NCI-H1048 (cell line): ENCODE data around the gene NTN4.
"Not testable (repeated sequence)": the region's sequence is repeated elsewhere in the genome, so short reads cannot be mapped to it uniquely, and the experiment has no call there.

ENCODE experiments used
- DNase-seq: peaks from one replicate; lab custom pipeline; 2025; lab: John Stamatoyannopoulos, UW

Gene NTN4

GRCh38 chr12:95709152-95709551, 81.4 kb downstream of the NTN4 start:
- no peak for DNase-seq

- DNase-seq = no peak
Measured at GRCh38 chr12:95705143-95705542, 85.4 kb downstream of the NTN4 start.

- DNase-seq = no peak
Measured at GRCh38 chr12:95703986-95704385, 86.6 kb downstream of the NTN4 start.

GRCh38 chr12:95701722-95702418, 88.7 kb downstream of the NTN4 start:
- no peak for DNase-seq

GRCh38 chr12:95701275-95701674, 89.3 kb downstream of the NTN4 start:
- DNase-seq = no peak

- DNase-seq = no peak
Measured at GRCh38 chr12:95700316-95700785, 90.2 kb downstream of the NTN4 start.

GRCh38 chr12:95699579-95699978, 91.0 kb downstream of the NTN4 start:
- no peak for DNase-seq

GRCh38 chr12:95694136-95694535, 96.4 kb downstream of the NTN4 start:
- DNase-seq = no peak

GRCh38 chr12:95693689-95694088, 96.9 kb downstream of the NTN4 start:
- DNase-seq = no peak

GRCh38 chr12:95690861-95691635, 99.5 kb downstream of the NTN4 start:
- no peak for DNase-seq

- no peak for DNase-seq
Measured at GRCh38 chr12:95687937-95688336, 102.6 kb downstream of the NTN4 start.

GRCh38 chr12:95683418-95683817, 107.1 kb downstream of the NTN4 start:
- DNase-seq = no peak

GRCh38 chr12:95681210-95681765, 109.3 kb downstream of the NTN4 start:
- DNase-seq = no peak

GRCh38 chr12:95678684-95679083, 111.9 kb downstream of the NTN4 start:
- DNase-seq = no peak

- not testable (repeated sequence) for DNase-seq
Measured at GRCh38 chr12:95677782-95678181, 112.8 kb downstream of the NTN4 start.

- peak; percentile 42 for DNase-seq
Measured at GRCh38 chr12:95674631-95675030, 115.9 kb downstream of the NTN4 start.

GRCh38 chr12:95674163-95674562, 116.4 kb downstream of the NTN4 start:
- DNase-seq = no peak

- DNase-seq = no peak
Measured at GRCh38 chr12:95673576-95673975, 117.0 kb downstream of the NTN4 start.

GRCh38 chr12:95672166-95672565, 118.4 kb downstream of the NTN4 start:
- DNase-seq = no peak

GRCh38 chr12:95671265-95671664, 119.3 kb downstream of the NTN4 start:
- DNase-seq = no peak

- no peak for DNase-seq
Measured at GRCh38 chr12:95663525-95663924, 127.0 kb downstream of the NTN4 start.

- DNase-seq = no peak
Measured at GRCh38 chr12:95661360-95661759, 129.2 kb downstream of the NTN4 start.

- DNase-seq = no peak
Measured at GRCh38 chr12:95658386-95658785, 132.2 kb downstream of the NTN4 start.
